D341Med (cell line): Measurements from ENCODE around the gene SMAD5.

Experiments
- DNase-seq: peaks from one replicate; pipeline ENCODE4 v3.0.0; 2012; ENCODE audit warnings: low spot score

Gene SMAD5

DNA sequence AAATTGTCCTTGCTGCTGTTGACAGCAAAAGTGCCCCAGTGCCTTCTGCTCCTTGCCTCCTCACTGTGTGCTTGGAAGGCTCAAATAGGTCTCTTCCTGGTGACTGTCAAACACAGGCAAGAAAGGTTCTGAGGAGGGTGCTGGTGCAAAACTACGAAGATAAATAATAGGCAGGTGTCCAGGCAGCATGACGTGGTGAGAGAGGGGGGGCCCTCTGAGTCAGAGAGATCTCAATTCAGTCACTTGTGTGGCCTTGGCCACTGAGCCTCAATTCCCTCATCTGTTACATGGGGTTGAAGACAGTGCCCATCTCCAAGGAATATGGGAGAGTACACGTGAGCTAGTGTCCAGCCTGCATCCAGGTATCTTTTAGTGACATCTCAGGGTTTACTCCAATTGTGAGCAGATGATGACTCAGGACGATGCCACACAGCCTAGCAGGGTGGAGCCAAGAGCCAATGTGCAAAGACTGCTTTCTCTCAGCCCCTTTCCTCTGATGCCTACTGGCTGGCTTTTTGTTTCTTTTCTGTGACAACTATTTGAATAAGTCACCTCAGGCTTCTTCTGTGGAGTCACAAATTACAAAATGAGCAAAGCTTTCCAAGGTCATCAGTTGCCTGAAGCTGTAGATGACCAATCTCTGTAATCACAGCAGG lies 90.1 kb downstream of the SMAD5 start:
- DNase-seq: no peak

DNA sequence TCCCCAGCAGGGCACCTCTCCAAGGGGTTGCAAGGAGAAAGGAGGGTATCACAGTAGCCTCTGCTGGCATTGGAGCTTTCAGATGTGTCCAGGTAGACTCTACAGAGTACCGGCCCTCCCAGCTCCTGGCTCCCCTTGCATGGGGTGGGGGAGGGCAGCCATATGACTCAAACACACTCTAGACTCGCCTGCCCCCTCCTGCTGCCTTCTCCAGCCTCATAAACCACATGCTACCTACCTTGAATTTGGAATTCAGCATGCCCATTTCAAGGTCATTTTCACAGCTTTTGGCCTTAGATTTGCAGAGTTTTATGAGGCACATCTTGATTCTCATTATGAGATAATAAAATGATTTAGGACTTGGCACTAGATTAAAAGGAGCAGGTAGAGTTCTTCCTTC lies 93.2 kb downstream of the SMAD5 start:
- DNase-seq: no peak

DNA sequence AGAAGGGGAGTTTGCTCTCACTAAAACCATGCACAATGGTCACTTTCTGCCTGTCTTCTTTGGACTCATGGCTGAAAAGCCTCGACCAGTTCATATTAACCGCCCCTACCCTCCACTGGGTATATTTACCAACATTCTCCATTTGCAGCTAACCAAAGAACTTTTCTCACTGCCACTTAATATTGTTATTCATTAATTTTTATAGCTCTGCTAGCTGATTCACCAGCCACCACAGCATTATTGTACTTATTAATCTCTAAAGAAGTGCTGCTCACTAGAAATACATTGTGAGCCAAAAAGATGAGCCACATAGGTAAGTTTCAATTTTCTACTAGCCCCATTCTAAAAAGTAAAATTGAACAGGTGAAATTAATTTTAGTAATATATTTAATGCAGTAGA lies 93.8 kb downstream of the SMAD5 start:
- DNase-seq: no peak

DNA sequence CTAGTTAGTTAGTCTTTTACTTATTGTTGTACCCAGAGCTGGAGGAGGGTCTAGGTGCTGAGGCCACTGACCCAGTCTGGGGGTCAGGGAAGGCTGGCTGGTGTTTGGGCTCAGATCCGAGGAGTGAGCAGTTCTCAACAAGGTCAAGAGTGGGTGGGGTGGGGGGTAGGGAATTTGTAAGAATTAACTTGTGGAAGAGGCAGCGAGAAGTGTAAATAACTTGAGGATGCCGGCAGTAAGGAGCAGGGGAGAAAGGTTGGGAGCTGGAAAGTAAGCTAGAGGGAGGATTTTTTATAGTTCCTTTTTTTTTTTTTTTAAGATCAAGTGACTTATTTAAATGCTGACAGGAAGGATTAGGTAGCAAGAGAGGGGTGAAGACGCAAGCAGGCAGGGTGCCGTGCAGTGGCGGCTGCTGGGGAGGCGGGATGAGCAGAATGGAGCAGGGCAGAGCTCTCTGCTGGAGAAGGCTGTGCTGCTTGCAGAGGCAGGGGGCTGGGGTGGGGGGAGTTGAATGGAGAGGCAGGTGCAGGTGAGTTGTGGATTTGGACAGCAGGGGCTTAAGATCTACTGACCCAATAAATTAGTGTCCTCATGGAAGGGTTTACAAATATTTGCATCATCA lies 95.6 kb downstream of the SMAD5 start:
- no peak for DNase-seq

DNA sequence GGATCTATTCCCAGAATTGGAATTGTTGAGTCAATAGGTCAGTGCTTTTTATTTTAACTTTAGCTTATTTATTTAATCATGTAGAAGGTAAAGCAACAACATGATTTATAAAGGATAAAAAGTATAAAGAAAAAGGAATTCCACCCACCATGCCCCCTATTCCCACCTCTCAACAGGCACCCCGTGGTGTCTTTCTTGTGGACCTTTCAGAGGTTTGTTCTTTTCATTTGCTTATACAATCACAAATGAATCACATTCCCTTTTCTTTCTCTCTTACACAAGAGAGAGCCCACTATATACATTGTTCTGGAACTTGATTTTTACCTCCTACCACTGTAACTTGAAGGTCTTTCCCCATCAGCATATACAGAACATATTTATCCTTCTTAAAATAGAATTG lies 97.5 kb downstream of the SMAD5 start:
- no peak for DNase-seq

DNA sequence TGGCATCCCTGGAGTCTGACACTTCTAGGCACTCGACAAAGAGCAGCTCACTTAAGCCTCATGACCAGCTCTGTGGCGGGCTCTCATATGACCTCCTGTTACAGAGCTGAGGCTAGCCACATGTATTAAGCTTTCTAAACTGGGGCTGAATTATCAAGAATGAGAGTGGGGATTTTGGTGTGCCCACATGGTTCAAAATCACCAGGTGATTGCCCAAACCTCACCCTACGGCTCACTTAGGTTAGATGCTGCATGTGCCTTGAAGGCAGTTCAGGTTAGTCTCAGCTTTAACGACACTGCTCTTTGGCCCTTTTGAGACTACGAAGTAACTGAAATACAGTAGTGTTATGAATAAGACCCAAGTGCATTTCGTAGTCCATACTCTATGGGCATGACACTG lies 99.7 kb downstream of the SMAD5 start:
- no peak for DNase-seq
